Thoracic aorta endothelial cell (primary cell): ENCODE measurements around the gene KMT2E. TPM values are rescaled to one million over a fixed set of nuclear protein-coding genes. Genes with fewer than 3 reads are reported as not detected.

Experiments
- total RNA-seq: library from RNA; depleted of rRNA; stranded (reverse); fragments of >200 nt; gene quantifications from 2 replicates; pipeline ENCODE4 v1.2.3, GENCODE V29; 2012

The KMT2E gene
- total RNA-seq, result 125 TPM in 2 replicates

GRCh38 chr7:105013816-105014692 is at the start of gene KMT2E:
Gene KMT2E (plus strand): TSS chr7:105014205. CDS start chr7:105040953, 26,748 bp downstream.

